Vagina (tissue), 2 donors: Measurements from ENCODE around the gene NPDC1.

Experiments used
- POLR2A ChIP-seq, 2 donors: fragments of 450-650 bp; IDR thresholded peaks; one replicate each; pipeline ENCODE4 v1.6.1; 2017; ENCODE audit warnings: antibody characterized with exemption in 2 of 2, mild to moderate bottlenecking in 2 of 2, moderate library complexity in 2 of 2
- TF ChIP-seq, protein P1 (sequence below), 3 experiments: fragments of 450-650 bp in 2 of 3; fragments of 200-600 bp in 1 of 3; sonication (generic) in 1 of 3; IDR thresholded peaks; one replicate each; pipeline ENCODE4 v1.5.1; 2017 to 2019; ENCODE audit warnings: antibody characterized with exemption in 3 of 3, mild to moderate bottlenecking in 2 of 3, moderate library complexity in 2 of 3

DNA sequence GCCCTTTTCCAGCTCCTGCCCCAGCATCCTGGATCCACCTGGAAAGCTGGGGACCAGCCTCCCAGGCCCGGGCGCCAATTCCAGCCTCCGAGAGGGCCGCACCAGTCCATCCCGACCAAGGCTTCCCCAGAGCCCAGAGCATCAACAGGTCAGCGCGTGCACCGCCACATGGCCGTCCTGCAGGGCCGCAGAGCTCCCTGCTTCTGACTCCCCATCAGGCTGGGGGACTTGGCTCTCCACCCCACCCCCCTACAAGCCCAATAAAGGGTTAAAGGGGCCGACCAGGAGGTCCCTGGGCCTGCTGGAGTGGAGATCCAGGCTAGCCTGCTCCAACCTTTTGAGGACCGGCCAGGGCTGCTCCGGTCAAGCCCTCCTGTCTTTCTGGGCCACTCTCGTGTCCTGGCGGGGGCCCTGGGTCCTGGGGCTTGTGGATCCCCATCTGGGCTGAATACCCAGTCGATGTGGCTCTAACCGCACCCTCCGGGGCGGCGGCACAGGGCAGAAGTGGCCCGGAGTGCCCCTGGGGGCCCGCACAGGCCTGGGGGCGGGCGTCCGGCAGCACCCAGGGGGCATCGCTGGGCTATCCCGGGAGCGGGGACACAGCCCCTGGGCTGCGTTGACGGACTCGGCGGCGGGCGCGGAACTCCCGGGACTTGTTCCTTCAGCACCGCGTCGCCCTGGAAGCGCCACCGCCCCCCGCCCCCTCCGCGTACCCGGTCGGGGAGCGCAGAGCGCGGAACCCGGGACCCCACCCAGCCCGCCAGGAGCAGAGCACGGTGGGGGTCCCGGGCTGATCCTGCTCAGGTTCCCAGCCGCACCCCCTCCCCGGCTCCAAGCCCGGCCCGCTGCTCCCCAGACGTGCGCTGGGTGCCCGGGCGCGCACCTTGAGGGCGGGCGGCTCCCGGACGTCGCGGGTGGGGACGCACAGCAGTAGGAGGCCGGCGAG is 7.3 kb upstream of the NPDC1 start:
- TF ChIP-seq POLR2A (IDR thresholded peaks at IDR 0.05): no peak
- TF ChIP-seq, protein P1, sequence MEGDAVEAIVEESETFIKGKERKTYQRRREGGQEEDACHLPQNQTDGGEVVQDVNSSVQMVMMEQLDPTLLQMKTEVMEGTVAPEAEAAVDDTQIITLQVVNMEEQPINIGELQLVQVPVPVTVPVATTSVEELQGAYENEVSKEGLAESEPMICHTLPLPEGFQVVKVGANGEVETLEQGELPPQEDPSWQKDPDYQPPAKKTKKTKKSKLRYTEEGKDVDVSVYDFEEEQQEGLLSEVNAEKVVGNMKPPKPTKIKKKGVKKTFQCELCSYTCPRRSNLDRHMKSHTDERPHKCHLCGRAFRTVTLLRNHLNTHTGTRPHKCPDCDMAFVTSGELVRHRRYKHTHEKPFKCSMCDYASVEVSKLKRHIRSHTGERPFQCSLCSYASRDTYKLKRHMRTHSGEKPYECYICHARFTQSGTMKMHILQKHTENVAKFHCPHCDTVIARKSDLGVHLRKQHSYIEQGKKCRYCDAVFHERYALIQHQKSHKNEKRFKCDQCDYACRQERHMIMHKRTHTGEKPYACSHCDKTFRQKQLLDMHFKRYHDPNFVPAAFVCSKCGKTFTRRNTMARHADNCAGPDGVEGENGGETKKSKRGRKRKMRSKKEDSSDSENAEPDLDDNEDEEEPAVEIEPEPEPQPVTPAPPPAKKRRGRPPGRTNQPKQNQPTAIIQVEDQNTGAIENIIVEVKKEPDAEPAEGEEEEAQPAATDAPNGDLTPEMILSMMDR (IDR thresholded peaks at IDR 0.05): no peak
